ENCODE measurements around the gene SLCO2A1. TPM values are rescaled to one million over a fixed set of nuclear protein-coding genes. Genes with fewer than 3 reads are reported as not detected.

Gene SLCO2A1
- polyA plus RNA-seq, 1 experiment: 5.4 TPM

- ChIA-PET CTCF (interaction anchor here (0.6 to 3.5 kb wide), 4 partner anchors 61 to 130 kb away, joined by 3 to 12 read pairs (median 6); no protein-coding TSS in a partner anchor), POLR2A (no interaction called here)
- no peaks in the 10 kb centered on the region for H3K36me3 ChIP-seq (ENCODE audit: control insufficient read depth, insufficient read depth, low read length)
- no peak for TF ChIP-seq CTCF (IDR thresholded peaks at IDR 0.05; ENCODE audit: insufficient read depth, low read depth, low read length)
- DNase-seq (ENCODE audit: low read depth): no peak
- no peak overlapping the region for H3K4me3 ChIP-seq (ENCODE audit: low read depth, low read length)
- H3K27me3 ChIP-seq (ENCODE audit: control insufficient read depth, insufficient read depth, low read length): peaks cover 4% of the 10 kb centered on the region; the same call in 1 of the 2 replicates
Measured at GRCh38 chr3:134059671-134060560, 30.2 kb upstream of the SLCO2A1 start.

DNA sequence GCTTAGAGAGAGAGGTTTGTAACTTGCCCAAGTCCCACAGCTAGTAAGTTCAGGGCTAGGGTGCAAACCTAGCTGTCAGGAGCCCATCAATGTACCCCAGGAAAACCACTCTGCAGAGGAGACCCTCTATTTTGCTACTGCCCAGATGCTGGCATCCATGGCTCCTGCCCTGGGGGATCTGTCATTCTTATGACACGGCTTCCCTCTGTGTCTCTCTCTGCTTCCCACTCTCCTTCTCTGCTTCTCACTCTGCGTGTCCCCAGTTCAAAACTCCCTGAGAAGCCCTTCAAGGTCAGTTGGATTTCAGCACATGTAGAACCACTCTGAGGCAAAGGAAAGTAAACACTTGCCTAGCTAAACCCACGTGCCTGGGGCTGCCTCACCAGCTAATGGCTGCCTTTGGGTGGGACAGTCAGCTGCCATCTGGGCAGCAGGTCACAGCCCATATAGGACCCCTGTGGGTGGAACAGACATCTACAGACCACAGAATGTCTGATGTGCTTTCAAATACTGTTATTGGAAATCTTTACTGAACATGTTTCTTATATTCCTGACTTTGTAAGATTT, 29.4 kb upstream of the SLCO2A1 start:
- POLR2A ChIA-PET: no interaction called here
- H3K4me3 ChIP-seq (ENCODE audit: low read depth, low read length): no peak overlapping the region
- CTCF ChIA-PET: interaction anchor here (1.0 to 3.5 kb wide), 3 partner anchors 92 to 129 kb away, joined by 3 to 12 read pairs (median 8); no protein-coding TSS in a partner anchor
- DNase-seq (ENCODE audit: low read depth): no peak
- no peaks in the 10 kb centered on the region for H3K36me3 ChIP-seq (ENCODE audit: control insufficient read depth, insufficient read depth, low read length)
- peaks cover 4% of the 10 kb centered on the region; the same call in 1 of the 2 replicates for H3K27me3 ChIP-seq (ENCODE audit: control insufficient read depth, insufficient read depth, low read length)
- TF ChIP-seq CTCF (IDR thresholded peaks at IDR 0.05; ENCODE audit: insufficient read depth, low read depth, low read length): no peak

DNA sequence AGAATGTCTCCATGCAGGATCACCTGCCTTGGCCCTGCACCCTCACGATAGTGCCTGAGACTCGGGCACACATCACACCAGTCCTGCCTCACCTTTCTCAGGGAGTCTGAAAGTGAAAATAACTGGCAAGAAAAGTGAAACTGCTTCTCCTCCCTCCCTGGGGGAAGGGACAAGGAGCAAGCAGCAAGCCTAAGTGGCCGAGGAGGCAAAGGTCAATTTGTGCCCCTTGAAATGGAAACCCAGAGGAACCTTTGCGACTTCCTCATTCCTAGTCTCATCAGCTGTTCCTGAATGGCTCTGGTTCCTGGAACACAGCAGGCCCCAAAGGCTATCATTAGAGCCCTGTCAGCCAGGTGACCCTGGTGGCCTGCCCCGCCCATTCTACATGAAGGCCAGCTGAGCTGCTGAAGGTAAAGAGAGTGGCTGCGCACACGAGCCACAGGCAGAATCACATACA, 28.0 kb upstream of the SLCO2A1 start:
- CTCF ChIA-PET: no interaction called here

DNA sequence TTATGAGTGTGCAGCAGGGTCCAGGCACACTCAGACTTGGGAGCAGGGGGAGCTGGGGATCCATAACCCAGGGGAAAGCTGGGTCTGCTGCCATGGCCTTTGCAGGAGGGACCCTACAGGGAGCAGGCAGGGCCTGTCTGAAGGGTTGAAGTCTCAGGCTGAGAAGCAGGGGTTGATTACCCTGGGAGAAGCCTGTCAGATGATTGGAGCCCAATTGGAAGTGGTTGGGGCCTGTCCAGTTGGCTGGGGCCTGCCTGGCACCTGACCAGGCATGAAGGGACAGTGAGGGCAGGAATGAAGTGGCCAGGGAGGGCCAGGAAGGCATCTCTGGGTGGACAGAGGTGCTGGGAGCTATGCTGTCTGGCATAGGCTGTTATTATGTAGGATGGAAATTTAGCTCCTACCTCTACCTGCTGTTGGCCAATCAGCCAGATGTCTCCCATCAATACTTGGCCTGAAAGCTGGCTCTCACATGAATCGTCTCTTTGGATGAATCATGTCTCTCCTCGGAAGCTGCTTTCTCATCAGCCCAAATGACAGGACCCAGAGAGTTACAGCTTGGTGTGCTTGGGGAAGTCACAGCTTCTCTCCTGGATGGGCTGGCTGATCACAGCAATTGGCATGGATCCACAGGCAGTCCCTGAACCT, 27.4 kb upstream of the SLCO2A1 start:
- POLR2A ChIA-PET: no interaction called here
- CTCF ChIA-PET: no interaction called here
- H3K27me3 ChIP-seq (ENCODE audit: control insufficient read depth, insufficient read depth, low read length): peaks cover 2% of the 10 kb centered on the region; the same call in 1 of the 2 replicates
- DNase-seq (ENCODE audit: low read depth): no peak
- H3K4me3 ChIP-seq (ENCODE audit: low read depth, low read length): no peak overlapping the region
- TF ChIP-seq CTCF (IDR thresholded peaks at IDR 0.05; ENCODE audit: insufficient read depth, low read depth, low read length): no peak
- H3K36me3 ChIP-seq (ENCODE audit: control insufficient read depth, insufficient read depth, low read length): no peaks in the 10 kb centered on the region

More for the DNA sequence above, 28.0 kb upstream of the SLCO2A1 start:
- H3K36me3 ChIP-seq (ENCODE audit: control insufficient read depth, insufficient read depth, low read length): no peaks in the 10 kb centered on the region
- TF ChIP-seq CTCF (IDR thresholded peaks at IDR 0.05; ENCODE audit: insufficient read depth, low read depth, low read length): no peak
- peaks cover 2% of the 10 kb centered on the region; the same call in 1 of the 2 replicates for H3K27me3 ChIP-seq (ENCODE audit: control insufficient read depth, insufficient read depth, low read length)
- no peak for DNase-seq (ENCODE audit: low read depth)
- no peak overlapping the region for H3K4me3 ChIP-seq (ENCODE audit: low read depth, low read length)
- POLR2A ChIA-PET: no interaction called here

- ChIA-PET CTCF (no interaction called here), POLR2A (no interaction called here)
- no peaks in the 10 kb centered on the region for H3K36me3 ChIP-seq (ENCODE audit: control insufficient read depth, insufficient read depth, low read length)
- no peak for DNase-seq (ENCODE audit: low read depth)
- H3K27me3 ChIP-seq (ENCODE audit: control insufficient read depth, insufficient read depth, low read length): peaks cover 2% of the 10 kb centered on the region; the same call in 1 of the 2 replicates
- H3K4me3 ChIP-seq (ENCODE audit: low read depth, low read length): no peak overlapping the region
- no peak for TF ChIP-seq CTCF (IDR thresholded peaks at IDR 0.05; ENCODE audit: insufficient read depth, low read depth, low read length)
Measured at GRCh38 chr3:134056464-134056891, 26.8 kb upstream of the SLCO2A1 start.
